ENCODE measurements around the gene TANGO2. TPM values are rescaled to one million over a fixed set of nuclear protein-coding genes. Genes with fewer than 3 reads are reported as not detected.

Gene TANGO2
- total RNA-seq, 1 experiment from 2014 or later: 33.5 TPM

- Mint-ChIP-seq H3K4me3 (ENCODE audit: low read depth, unreplicated experiment) (no peak overlapping the region), H3K4me1 (ENCODE audit: low read depth, unreplicated experiment) (peaks cover 14% of the 10 kb centered on the region), H3K27me3 (ENCODE audit: unreplicated experiment) (no peaks in the 10 kb centered on the region), H3K27ac (ENCODE audit: unreplicated experiment) (no peak overlapping the region), H3K9me3 (ENCODE audit: low read depth, unreplicated experiment) (no peaks in the 10 kb centered on the region), H3K36me3 (ENCODE audit: insufficient read depth, unreplicated experiment) (peaks cover 26% of the 10 kb centered on the region)
- TF ChIP-seq, protein P1, sequence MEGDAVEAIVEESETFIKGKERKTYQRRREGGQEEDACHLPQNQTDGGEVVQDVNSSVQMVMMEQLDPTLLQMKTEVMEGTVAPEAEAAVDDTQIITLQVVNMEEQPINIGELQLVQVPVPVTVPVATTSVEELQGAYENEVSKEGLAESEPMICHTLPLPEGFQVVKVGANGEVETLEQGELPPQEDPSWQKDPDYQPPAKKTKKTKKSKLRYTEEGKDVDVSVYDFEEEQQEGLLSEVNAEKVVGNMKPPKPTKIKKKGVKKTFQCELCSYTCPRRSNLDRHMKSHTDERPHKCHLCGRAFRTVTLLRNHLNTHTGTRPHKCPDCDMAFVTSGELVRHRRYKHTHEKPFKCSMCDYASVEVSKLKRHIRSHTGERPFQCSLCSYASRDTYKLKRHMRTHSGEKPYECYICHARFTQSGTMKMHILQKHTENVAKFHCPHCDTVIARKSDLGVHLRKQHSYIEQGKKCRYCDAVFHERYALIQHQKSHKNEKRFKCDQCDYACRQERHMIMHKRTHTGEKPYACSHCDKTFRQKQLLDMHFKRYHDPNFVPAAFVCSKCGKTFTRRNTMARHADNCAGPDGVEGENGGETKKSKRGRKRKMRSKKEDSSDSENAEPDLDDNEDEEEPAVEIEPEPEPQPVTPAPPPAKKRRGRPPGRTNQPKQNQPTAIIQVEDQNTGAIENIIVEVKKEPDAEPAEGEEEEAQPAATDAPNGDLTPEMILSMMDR (IDR thresholded peaks at IDR 0.05; ENCODE audit: unreplicated experiment): no peak
- intact Hi-C loops (cut with micrococcal nuclease; ENCODE audit: unreplicated experiment): no loop called here
- CTCF ChIA-PET: interaction anchor here (0.6 to 1.5 kb wide), 3 partner anchors 13 to 105 kb away, joined by 3 read pairs; no protein-coding TSS in a partner anchor
- DNase-seq: no peak
- no TSS peak for BruUV-seq (replicated peaks)
These were observed 5.4 kb downstream of the TANGO2 start for GRCh38 chr22:20026204-20026908.

DNA sequence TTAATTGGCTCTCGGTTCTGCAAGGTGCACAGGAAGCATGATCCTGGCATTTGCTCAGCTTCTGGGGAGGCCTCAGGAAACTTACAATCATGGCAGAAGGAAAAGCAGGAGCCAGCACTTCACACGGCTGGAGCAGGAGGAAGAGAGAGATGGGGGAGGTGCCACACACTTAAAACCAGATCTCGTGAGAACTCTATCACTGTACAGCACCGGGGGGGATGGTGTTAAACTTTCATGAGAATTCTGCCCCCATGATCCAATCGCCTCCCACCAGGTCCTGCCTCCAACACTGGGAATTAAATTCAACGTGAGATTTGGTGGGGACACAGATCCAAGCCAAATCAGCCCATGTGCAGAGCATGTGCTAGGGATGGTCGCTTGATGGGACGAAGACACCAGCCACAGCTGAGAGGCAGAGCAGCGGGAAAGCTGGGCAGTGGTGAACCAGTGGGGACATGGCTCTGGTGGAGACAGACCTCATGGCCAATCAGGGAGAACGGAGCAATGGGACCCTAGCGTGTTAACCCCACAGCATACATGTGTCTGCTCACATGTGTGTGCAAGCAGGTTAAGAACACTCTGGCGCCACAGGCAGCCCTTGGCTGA, 6.2 kb downstream of the TANGO2 start:
- H3K4me3 Mint-ChIP-seq (ENCODE audit: low read depth, unreplicated experiment): no peak overlapping the region
- peaks cover 18% of the 10 kb centered on the region for H3K36me3 Mint-ChIP-seq (ENCODE audit: insufficient read depth, unreplicated experiment)
- peaks cover 7% of the 10 kb centered on the region for H3K4me1 Mint-ChIP-seq (ENCODE audit: low read depth, unreplicated experiment)
- intact Hi-C loops (cut with micrococcal nuclease; ENCODE audit: unreplicated experiment): no loop called here
- no peaks in the 10 kb centered on the region for H3K9me3 Mint-ChIP-seq (ENCODE audit: low read depth, unreplicated experiment)
- DNase-seq: no peak
- H3K27me3 Mint-ChIP-seq (ENCODE audit: unreplicated experiment): no peaks in the 10 kb centered on the region
- CTCF ChIA-PET: interaction anchor here (1.1 to 1.5 kb wide), 2 partner anchors 14 to 57 kb away, joined by 3 read pairs; no protein-coding TSS in a partner anchor
- TF ChIP-seq, protein P1 (IDR thresholded peaks at IDR 0.05; ENCODE audit: unreplicated experiment): no peak
- H3K27ac Mint-ChIP-seq (ENCODE audit: unreplicated experiment): no peak overlapping the region
- BruUV-seq (replicated peaks): no TSS peak

DNA sequence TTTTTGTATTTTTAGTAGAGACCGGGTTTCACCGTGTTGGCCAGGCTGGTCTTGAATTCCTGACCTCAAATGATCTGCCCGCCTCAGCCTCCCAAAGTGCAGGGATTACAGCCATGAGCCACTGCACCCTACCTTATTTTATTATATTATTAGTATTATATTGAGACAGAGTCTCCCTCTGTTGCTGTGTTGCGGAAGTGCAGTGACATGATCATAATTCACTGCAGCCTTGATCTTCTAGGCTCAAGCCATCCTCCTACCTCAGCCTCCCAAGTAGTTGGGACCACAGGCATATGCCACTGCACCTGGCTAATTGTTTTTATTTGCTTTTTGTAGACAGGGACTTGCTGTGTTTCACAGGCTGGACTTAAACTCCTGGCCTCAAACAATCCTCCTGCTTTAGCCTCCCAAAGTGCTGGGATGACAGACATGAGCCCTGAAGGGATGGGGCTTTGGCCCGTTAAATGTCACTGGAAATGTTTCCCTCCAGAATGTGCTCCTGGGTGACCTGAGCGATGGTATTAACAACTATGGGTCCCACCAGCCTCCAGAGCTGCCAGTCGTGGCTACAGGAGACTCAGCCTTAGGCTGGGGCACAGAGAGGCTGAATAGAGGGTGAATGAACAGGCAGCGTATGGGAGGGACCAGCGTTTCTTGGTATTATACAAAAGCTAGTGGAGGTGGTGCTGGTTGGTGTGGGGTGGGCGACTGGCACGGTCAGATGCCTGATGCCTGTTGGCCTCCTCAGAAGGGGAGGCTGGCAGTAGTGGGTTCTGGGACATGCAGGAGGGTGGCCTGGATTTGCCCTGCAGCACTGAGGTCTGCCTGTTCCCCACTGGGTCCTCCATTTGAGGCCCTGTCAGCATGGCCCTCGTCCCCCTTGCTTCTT, 7.3 kb downstream of the TANGO2 start:
- intact Hi-C loops (cut with micrococcal nuclease; ENCODE audit: unreplicated experiment): loop anchor here (2.0 kb wide), 1 partner anchor 57 kb away; no protein-coding TSS in a partner anchor
- CTCF ChIA-PET: interaction anchor here (0.5 to 1.5 kb wide), 2 partner anchors 16 to 58 kb away, joined by 3 read pairs; no protein-coding TSS in a partner anchor
- Mint-ChIP-seq H3K27ac (ENCODE audit: unreplicated experiment) (no peak overlapping the region), H3K4me3 (ENCODE audit: low read depth, unreplicated experiment) (no peak overlapping the region), H3K36me3 (ENCODE audit: insufficient read depth, unreplicated experiment) (peaks cover 22% of the 10 kb centered on the region), H3K4me1 (ENCODE audit: low read depth, unreplicated experiment) (no peaks in the 10 kb centered on the region), H3K27me3 (ENCODE audit: unreplicated experiment) (no peaks in the 10 kb centered on the region), H3K9me3 (ENCODE audit: low read depth, unreplicated experiment) (no peaks in the 10 kb centered on the region)
- BruUV-seq (replicated peaks): no TSS peak
- TF ChIP-seq, protein P1 (IDR thresholded peaks at IDR 0.05; ENCODE audit: unreplicated experiment): peak; percentile 25
- peak; percentile 30 for DNase-seq

- Mint-ChIP-seq H3K27me3 (ENCODE audit: unreplicated experiment) (no peaks in the 10 kb centered on the region), H3K27ac (ENCODE audit: unreplicated experiment) (no peak overlapping the region), H3K4me1 (ENCODE audit: low read depth, unreplicated experiment) (no peaks in the 10 kb centered on the region), H3K36me3 (ENCODE audit: insufficient read depth, unreplicated experiment) (peaks cover 19% of the 10 kb centered on the region), H3K4me3 (ENCODE audit: low read depth, unreplicated experiment) (no peak overlapping the region), H3K9me3 (ENCODE audit: low read depth, unreplicated experiment) (no peaks in the 10 kb centered on the region)
- TF ChIP-seq, protein P1 (IDR thresholded peaks at IDR 0.05; ENCODE audit: unreplicated experiment): no peak
- no peak for DNase-seq
- intact Hi-C loops (cut with micrococcal nuclease; ENCODE audit: unreplicated experiment): loop anchor here (2.0 kb wide), 1 partner anchor 58 kb away; no protein-coding TSS in a partner anchor
- no TSS peak for BruUV-seq (replicated peaks)
- CTCF ChIA-PET: no interaction called here
These were observed 8.1 kb downstream of the TANGO2 start for GRCh38 chr22:20028855-20029549.

Measured in Calu3 (cell line).